K562 (cell line): Measurements from ENCODE around the gene C12orf42. TPM values are rescaled to one million over a fixed set of nuclear protein-coding genes. Genes with fewer than 3 reads are reported as not detected.

Source experiments
- ARID4B ChIP-seq: sonication (generic); formaldehyde crosslinking; IDR thresholded peaks from 2 replicates; pipeline ENCODE4 v1.8.0; 2022; ENCODE audit warnings: mild to moderate bottlenecking, missing genetic modification reagents
- EWSR1 ChIP-seq: fragments of 450-650 bp; IDR thresholded peaks from 2 replicates; pipeline ENCODE4 v1.6.1; 2018; ENCODE audit warnings: borderline replicate concordance, mild to moderate bottlenecking, low read depth, moderate library complexity; ENCODE audit not compliant: partially characterized antibody
- FOXP1 ChIP-seq: sonication (generic); formaldehyde crosslinking; IDR thresholded peaks from 2 replicates; pipeline ENCODE4 v1.8.0; 2022; ENCODE audit warnings: mild to moderate bottlenecking, missing genetic modification reagents
- SAFB2 ChIP-seq: fragments of 200-400 bp; formaldehyde crosslinking; IDR thresholded peaks from 2 replicates; pipeline ENCODE4 v1.6.1; 2018; ENCODE audit warnings: borderline replicate concordance, low read length, low read depth, moderate library complexity; ENCODE audit not compliant: severe bottlenecking
- ZKSCAN1 ChIP-seq: fragments of 150-350 bp; IDR thresholded peaks from 2 replicates; pipeline ENCODE4 v1.6.1; 2016; ENCODE audit warnings: low read depth, low read length
- ZNF518B ChIP-seq: fragments of 250-450 bp; sonication (Bioruptor Pico); IDR thresholded peaks from 2 replicates; pipeline ENCODE4 v1.5.0; 2021; ENCODE audit warnings: mild to moderate bottlenecking, moderate library complexity
- ZNF740 ChIP-seq, 3 experiments: fragments of 200-800 bp in 1 of 3; sonication (Bioruptor generic) in 1 of 3; sonication (generic) in 1 of 3; formaldehyde crosslinking in 1 of 3; IDR thresholded peaks; 2 replicates each; pipeline versions ENCODE4 v1.6.1 to v1.8.0; 2016 to 2022; ENCODE audit warnings: mild to moderate bottlenecking in 2 of 3, missing compliant biosample characterization in 2 of 3, missing genetic modification characterization in 2 of 3, missing genetic modification reagents in 1 of 3
- polyA plus RNA-seq, 8 experiments: library from polyadenylated mRNA; depleted of rRNA in 4 of 8; stranded (reverse) in 5 of 8; unstranded in 3 of 8; fragments of >200 nt; fragmentation: Nextera tagmentation in 2 of 8; fragmentation: Illumina TruSeq in 1 of 8; extraction: Ambion mirVana in 2 of 8; extraction: Trizol in 1 of 8; gene quantifications; 2 replicates each; pipeline versions ENCODE4 v1.2.1 to v1.2.3, GENCODE V29; 2011 to 2014; ENCODE audit warnings: inconsistent platforms in 1 of 8, missing spikeins in 1 of 8
- total RNA-seq, 7 experiments: library from RNA; depleted of rRNA in 6 of 7; stranded (reverse); fragments of >200 nt in 6 of 7; fragmentation: Illumina TruSeq in 2 of 7; extraction: Trizol in 2 of 7; gene quantifications; 2 replicates each; pipeline versions ENCODE4 v1.2.1 to v1.2.3, GENCODE V29; 2011 to 2021; ENCODE audit warnings: low replicate concordance in 1 of 7
- TF ChIP-seq, protein P1 (sequence below): fragments of 200-800 bp; sonication (Bioruptor generic); IDR thresholded peaks from 2 replicates; pipeline ENCODE4 v1.6.1; 2016; ENCODE audit warnings: missing genetic modification characterization, missing compliant biosample characterization

Gene C12orf42
- total and polyA plus RNA-seq, 9 of the 15 experiments (the other 6 are each of a cell fraction or from before 2014, with no cell fraction given), result not detected

GRCh38 chr12:103331643-103332042, 164.1 kb downstream of the C12orf42 start (continued):
- TF ChIP-seq ARID4B (CRISPR knock-in tag) (no peak), ZKSCAN1 (no peak), ZNF740 (CRISPR knock-in tag; IDR thresholded peaks at IDR 0.05) (no peak), ZNF740 (tag; IDR thresholded peaks at IDR 0.05) (no peak), EWSR1 (no peak), SAFB2 (no peak), FOXP1 (CRISPR knock-in tag) (no peak), ZNF518B (CRISPR knock-in tag) (no peak)
- TF ChIP-seq, protein P1, sequence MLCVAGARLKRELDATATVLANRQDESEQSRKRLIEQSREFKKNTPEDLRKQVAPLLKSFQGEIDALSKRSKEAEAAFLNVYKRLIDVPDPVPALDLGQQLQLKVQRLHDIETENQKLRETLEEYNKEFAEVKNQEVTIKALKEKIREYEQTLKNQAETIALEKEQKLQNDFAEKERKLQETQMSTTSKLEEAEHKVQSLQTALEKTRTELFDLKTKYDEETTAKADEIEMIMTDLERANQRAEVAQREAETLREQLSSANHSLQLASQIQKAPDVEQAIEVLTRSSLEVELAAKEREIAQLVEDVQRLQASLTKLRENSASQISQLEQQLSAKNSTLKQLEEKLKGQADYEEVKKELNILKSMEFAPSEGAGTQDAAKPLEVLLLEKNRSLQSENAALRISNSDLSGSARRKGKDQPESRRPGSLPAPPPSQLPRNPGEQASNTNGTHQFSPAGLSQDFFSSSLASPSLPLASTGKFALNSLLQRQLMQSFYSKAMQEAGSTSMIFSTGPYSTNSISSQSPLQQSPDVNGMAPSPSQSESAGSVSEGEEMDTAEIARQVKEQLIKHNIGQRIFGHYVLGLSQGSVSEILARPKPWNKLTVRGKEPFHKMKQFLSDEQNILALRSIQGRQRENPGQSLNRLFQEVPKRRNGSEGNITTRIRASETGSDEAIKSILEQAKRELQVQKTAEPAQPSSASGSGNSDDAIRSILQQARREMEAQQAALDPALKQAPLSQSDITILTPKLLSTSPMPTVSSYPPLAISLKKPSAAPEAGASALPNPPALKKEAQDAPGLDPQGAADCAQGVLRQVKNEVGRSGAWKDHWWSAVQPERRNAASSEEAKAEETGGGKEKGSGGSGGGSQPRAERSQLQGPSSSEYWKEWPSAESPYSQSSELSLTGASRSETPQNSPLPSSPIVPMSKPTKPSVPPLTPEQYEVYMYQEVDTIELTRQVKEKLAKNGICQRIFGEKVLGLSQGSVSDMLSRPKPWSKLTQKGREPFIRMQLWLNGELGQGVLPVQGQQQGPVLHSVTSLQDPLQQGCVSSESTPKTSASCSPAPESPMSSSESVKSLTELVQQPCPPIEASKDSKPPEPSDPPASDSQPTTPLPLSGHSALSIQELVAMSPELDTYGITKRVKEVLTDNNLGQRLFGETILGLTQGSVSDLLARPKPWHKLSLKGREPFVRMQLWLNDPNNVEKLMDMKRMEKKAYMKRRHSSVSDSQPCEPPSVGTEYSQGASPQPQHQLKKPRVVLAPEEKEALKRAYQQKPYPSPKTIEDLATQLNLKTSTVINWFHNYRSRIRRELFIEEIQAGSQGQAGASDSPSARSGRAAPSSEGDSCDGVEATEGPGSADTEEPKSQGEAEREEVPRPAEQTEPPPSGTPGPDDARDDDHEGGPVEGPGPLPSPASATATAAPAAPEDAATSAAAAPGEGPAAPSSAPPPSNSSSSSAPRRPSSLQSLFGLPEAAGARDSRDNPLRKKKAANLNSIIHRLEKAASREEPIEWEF (CRISPR knock-in tag), result no peak
